PC-3 (cell line): ENCODE measurements around the gene BCAS3. TPM values are rescaled to one million over a fixed set of nuclear protein-coding genes. Genes with fewer than 3 reads are reported as not detected.

Experiments used
- ATAC-seq: fragments of 200-7000 bp; cut with Tn5 transposase; 2 replicates; pipeline ENCODE4 v1.9.1; 2020; ENCODE audit warnings: mild to moderate bottlenecking, moderate library complexity
- BruUV-seq: library from RNA; stranded (reverse); fragments of 400-500 nt; replicated peaks from 2 replicates; lab custom pipeline; 2021; lab: Mats Ljungman, UMichigan
- CTCF ChIA-PET: fragments of 300-600 bp; sonication (Branson Sonifier 250); formaldehyde crosslinking; loops from one replicate; lab custom pipeline; 2022; ENCODE audit warnings: antibody characterized with exemption; lab: Charles Lee
- POLR2A ChIA-PET: fragments of 300-600 bp; sonication (Branson Sonifier 250); formaldehyde crosslinking; loops from one replicate; lab custom pipeline; 2022; ENCODE audit warnings: antibody characterized with exemption; ENCODE audit not compliant: unreplicated experiment; lab: Charles Lee
- DNase-seq: peaks from one replicate; pipeline ENCODE4 v3.0.0-alpha.2; 2015
- H2AFZ ChIP-seq: fragments of 300-600 bp; sonication (generic); 2 replicates; pipeline ENCODE4 v1.6.0; 2016; ENCODE audit warnings: antibody characterized with exemption, low read length
- H3F3A ChIP-seq: fragments of 300-600 bp; sonication (generic); one replicate; pipeline ENCODE4 v1.6.0; 2017; ENCODE audit warnings: antibody characterized with exemption, low read length, control low read depth, mild to moderate bottlenecking; ENCODE audit not compliant: unreplicated experiment
- H3K27ac ChIP-seq: fragments of 300-600 bp; sonication (generic); 2 replicates; pipeline ENCODE4 v1.5.1; 2016; ENCODE audit warnings: mild to moderate bottlenecking, low read length
- H3K27me3 ChIP-seq: fragments of 300-600 bp; sonication (generic); 2 replicates; pipeline ENCODE4 v1.6.1; 2016; ENCODE audit warnings: low read length, mixed read lengths
- H3K36me3 ChIP-seq: fragments of 300-600 bp; sonication (generic); 2 replicates; pipeline ENCODE4 v1.6.1; 2016; ENCODE audit warnings: low read depth, mixed run types, low read length, mixed read lengths
- H3K4me1 ChIP-seq: fragments of 300-600 bp; sonication (generic); 2 replicates; pipeline ENCODE4 v1.5.1; 2016; ENCODE audit warnings: low read length; ENCODE audit not compliant: insufficient read depth
- H3K4me2 ChIP-seq: fragments of 300-600 bp; sonication (generic); 2 replicates; pipeline ENCODE4 v1.6.0; 2016; ENCODE audit warnings: low read length
- H3K4me3 ChIP-seq: fragments of 300-600 bp; sonication (generic); 2 replicates; pipeline ENCODE4 v1.5.1; 2016; ENCODE audit warnings: mild to moderate bottlenecking, low read length, mixed read lengths
- H3K79me2 ChIP-seq: fragments of 300-600 bp; sonication (generic); 2 replicates; pipeline ENCODE4 v1.6.1; 2017; ENCODE audit warnings: low read length, mixed read lengths
- H3K9ac ChIP-seq: fragments of 300-600 bp; sonication (generic); 2 replicates; pipeline ENCODE4 v1.6.0; 2016; ENCODE audit warnings: mild to moderate bottlenecking, low read length
- H3K9me2 ChIP-seq: fragments of 300-600 bp; sonication (generic); replicated peaks from 2 replicates; pipeline ENCODE4 v1.6.1; 2016; ENCODE audit warnings: mixed run types, low read length, mixed read lengths
- H3K9me3 ChIP-seq: fragments of 300-600 bp; sonication (generic); 2 replicates; pipeline ENCODE4 v1.6.1; 2016; ENCODE audit warnings: low read length, mixed read lengths
- H4K20me1 ChIP-seq: fragments of 300-600 bp; sonication (generic); 2 replicates; pipeline ENCODE4 v1.6.1; 2016; ENCODE audit warnings: low read length, mixed read lengths
- EZH2 ChIP-seq: fragments of 300-600 bp; sonication (generic); IDR thresholded peaks from one replicate; pipeline ENCODE4 v1.6.1; 2017; ENCODE audit warnings: antibody characterized with exemption, mild to moderate bottlenecking, low read length; ENCODE audit not compliant: unreplicated experiment
- EZH2phosphoT487 ChIP-seq: fragments of 300-600 bp; sonication (generic); IDR thresholded peaks from 2 replicates; pipeline ENCODE4 v1.6.1; 2018; ENCODE audit warnings: mild to moderate bottlenecking, antibody characterized with exemption, low read length, borderline replicate concordance
- intact Hi-C: fragments of 100-400 bp; cut with micrococcal nuclease; formaldehyde crosslinking; loops from 2 replicates; pipeline ENCODE4 v1.9.0; 2023
- total RNA-seq: library from RNA; depleted of rRNA; stranded (reverse); fragments of >200 nt; gene quantifications from 2 replicates; pipeline ENCODE4 v1.2.3, GENCODE V29; 2014
- TF ChIP-seq, protein P1 (sequence below): fragments of 300-600 bp; sonication (generic); conservative IDR thresholded peaks from 2 replicates; pipeline ENCODE4 v1.5.1; 2017; ENCODE audit warnings: antibody characterized with exemption, low read depth, mild to moderate bottlenecking, low read length

The BCAS3 gene
- total RNA-seq, 1 experiment from 2014 or later = 25.9 TPM

DNA sequence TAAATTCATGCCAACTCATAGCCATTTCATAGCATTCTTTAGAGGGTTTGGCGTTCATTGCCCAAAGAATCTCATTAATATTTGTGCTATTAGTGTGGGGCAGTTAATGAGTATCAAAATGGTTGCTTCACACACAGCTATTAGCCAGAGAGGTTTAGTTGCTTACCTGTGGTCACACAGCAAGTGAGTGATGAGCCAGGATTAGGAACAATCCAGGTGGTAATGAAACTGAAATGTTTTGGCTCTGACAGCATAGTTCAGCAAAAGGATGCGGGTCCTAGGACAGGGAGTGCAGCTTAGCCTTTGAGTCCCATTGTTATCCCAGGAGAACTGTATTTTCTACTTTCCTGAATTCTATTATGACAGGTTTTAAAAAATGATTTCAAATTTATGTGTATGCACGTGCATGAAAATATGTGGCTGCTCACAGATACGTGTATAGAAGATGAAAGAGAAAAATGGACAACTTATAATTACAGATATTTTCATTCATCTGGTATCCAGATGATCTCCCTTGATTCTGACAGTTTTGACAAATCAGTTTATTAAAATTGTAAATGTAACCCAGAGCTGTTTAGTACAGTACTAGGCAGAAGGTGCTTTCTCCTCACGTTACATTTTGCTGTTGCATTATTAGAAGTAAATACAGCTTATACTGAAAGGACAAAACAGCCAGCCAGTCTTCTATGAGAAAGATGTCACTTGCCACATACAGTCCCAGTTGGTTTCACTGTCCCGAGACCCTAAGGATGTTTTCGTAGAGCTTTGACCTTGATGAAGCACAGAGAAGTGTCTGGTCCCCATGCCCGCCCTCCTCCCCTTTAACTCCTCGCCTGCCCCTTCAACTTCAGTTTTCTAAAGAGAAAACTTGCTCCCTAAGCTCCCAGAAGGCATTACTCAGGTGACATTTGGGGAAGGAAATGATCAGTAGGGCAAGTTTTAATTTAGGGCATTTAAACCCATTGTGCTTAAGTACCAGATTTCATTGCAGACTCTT, 622.2 kb downstream of the BCAS3 start:
- H3K4me2 ChIP-seq = no peak overlapping the region
- no peak overlapping the region for H3K9ac ChIP-seq
- H3K9me2 ChIP-seq = no peaks in the 10 kb centered on the region
- no peak overlapping the region for H3K4me3 ChIP-seq
- no peaks in the 10 kb centered on the region for H3K9me3 ChIP-seq
- intact Hi-C loops = no loop called here
- H3K79me2 ChIP-seq = no peaks in the 10 kb centered on the region
- no peak for DNase-seq
- ATAC-seq = no peak
- no peaks in the 10 kb centered on the region for H3K36me3 ChIP-seq
- H3K27me3 ChIP-seq = no peaks in the 10 kb centered on the region
- CTCF ChIA-PET = no interaction called here
- no peak for TF ChIP-seq EZH2phosphoT487
- TF ChIP-seq, protein P1, sequence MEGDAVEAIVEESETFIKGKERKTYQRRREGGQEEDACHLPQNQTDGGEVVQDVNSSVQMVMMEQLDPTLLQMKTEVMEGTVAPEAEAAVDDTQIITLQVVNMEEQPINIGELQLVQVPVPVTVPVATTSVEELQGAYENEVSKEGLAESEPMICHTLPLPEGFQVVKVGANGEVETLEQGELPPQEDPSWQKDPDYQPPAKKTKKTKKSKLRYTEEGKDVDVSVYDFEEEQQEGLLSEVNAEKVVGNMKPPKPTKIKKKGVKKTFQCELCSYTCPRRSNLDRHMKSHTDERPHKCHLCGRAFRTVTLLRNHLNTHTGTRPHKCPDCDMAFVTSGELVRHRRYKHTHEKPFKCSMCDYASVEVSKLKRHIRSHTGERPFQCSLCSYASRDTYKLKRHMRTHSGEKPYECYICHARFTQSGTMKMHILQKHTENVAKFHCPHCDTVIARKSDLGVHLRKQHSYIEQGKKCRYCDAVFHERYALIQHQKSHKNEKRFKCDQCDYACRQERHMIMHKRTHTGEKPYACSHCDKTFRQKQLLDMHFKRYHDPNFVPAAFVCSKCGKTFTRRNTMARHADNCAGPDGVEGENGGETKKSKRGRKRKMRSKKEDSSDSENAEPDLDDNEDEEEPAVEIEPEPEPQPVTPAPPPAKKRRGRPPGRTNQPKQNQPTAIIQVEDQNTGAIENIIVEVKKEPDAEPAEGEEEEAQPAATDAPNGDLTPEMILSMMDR = no peak
- no peak for TF ChIP-seq EZH2
- no peaks in the 10 kb centered on the region for H4K20me1 ChIP-seq
- H3K4me1 ChIP-seq = 0 out of 2 replicates have a peak, but pooled peaks cover 3% of the 10 kb centered on the region
- BruUV-seq = no TSS peak
- POLR2A ChIA-PET = no interaction called here
- H3K27ac ChIP-seq = no peak overlapping the region
- no peak overlapping the region for H2AFZ ChIP-seq
- H3F3A ChIP-seq = no peaks in the 10 kb centered on the region

DNA sequence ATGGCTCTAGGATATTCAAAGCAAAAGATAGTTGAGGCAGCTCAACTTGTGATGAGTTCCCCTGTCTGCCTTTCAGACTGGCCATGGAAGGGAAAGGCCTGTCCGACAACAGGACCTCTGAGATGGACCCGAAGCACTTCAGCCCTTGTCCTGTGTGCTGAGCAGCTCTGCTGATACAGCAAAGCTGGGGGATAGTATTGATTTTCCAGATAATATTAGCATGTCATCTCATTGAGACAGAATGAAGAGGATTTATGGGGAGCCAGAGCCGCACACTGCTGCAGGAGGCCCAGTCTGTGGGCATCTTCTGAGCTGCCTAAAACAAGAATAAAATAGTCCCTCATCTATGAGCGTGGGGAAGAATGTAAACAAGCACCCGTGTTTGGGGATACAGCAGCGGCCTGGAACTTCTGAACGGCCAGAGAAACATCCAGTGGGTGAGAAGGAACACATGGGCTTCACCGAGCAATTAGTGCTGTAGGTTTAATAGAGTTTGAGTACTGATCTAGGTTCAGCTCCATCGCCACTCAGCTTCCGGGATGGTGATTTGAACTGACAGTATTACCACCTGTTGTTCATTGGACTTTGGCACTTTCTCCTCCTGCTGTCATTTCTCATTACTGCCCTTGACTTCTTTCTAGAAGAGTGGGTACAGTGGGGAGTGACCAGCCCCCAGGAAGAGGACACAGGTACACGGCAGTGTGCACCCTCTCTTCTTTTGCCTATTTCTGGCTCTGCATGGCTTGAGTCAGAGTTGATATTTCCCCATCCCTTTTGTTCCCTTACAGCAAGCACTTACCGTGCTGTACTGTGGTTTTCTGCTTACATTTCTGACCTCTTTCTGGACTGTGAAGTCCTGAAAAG, 625.5 kb downstream of the BCAS3 start:
- ATAC-seq = no peak
- intact Hi-C loops = no loop called here
- no peaks in the 10 kb centered on the region for H3K9me2 ChIP-seq
- peaks cover 4% of the 10 kb centered on the region; the same call in 1 of the 2 replicates for H3K4me1 ChIP-seq
- no peaks in the 10 kb centered on the region for H3K36me3 ChIP-seq
- H3K9me3 ChIP-seq = no peaks in the 10 kb centered on the region
- no peak for DNase-seq
- POLR2A ChIA-PET = no interaction called here
- no peak overlapping the region for H3K27ac ChIP-seq
- H3F3A ChIP-seq = no peaks in the 10 kb centered on the region
- no peaks in the 10 kb centered on the region for H4K20me1 ChIP-seq
- H2AFZ ChIP-seq = no peak overlapping the region
- TF ChIP-seq, protein P1 = no peak
- no peak for TF ChIP-seq EZH2phosphoT487
- no peak for TF ChIP-seq EZH2
- no peak overlapping the region for H3K4me2 ChIP-seq
- no peak overlapping the region for H3K9ac ChIP-seq
- no peaks in the 10 kb centered on the region for H3K79me2 ChIP-seq
- no peaks in the 10 kb centered on the region for H3K27me3 ChIP-seq
- no peak overlapping the region for H3K4me3 ChIP-seq
- CTCF ChIA-PET = interaction anchor here (0.6 kb wide), 1 partner anchor 123 kb away, joined by 4 read pairs; no protein-coding TSS in a partner anchor
- no TSS peak for BruUV-seq
